Naive B cell (primary cell): Measurements from ENCODE around the gene PSMA6. TPM values are rescaled to one million over a fixed set of nuclear protein-coding genes. Genes with fewer than 3 reads are reported as not detected.

Experiments
- ATAC-seq, 2 donors: fragments of 150-1000 bp; cut with Tn5 transposase; 2 replicates each; pipeline ENCODE4 v1.10.0; 2021; ENCODE audit warnings: low read depth in 2 of 2, mild to moderate bottlenecking in 2 of 2, moderate library complexity in 2 of 2
- DNase-seq: peaks from one replicate; pipeline ENCODE4 v3.0.0; 2022
- H3K27ac Mint-ChIP-seq, 6 donors: one replicate each; pipeline ENCODE4 v1.8.0; 2020 to 2022; ENCODE audit warnings: mild to moderate bottlenecking in 6 of 6, mixed read lengths in 6 of 6, moderate library complexity in 5 of 6, inconsistent platforms in 2 of 6
- H3K27me3 Mint-ChIP-seq, 3 donors: one replicate each; pipeline ENCODE4 v1.8.0; 2021 to 2022; ENCODE audit warnings: mixed read lengths in 3 of 3, mild to moderate bottlenecking in 1 of 3
- H3K36me3 Mint-ChIP-seq, 2 donors: one replicate each; pipeline ENCODE4 v1.8.0; 2020 to 2022; ENCODE audit warnings: mixed read lengths in 2 of 2, inconsistent platforms in 1 of 2, mild to moderate bottlenecking in 1 of 2
- H3K4me1 Mint-ChIP-seq, 3 donors: one replicate each; pipeline ENCODE4 v1.8.0; 2020 to 2022; ENCODE audit warnings: mixed read lengths in 3 of 3, inconsistent platforms in 1 of 3, mild to moderate bottlenecking in 1 of 3, moderate library complexity in 1 of 3
- H3K4me3 Mint-ChIP-seq, 8 donors: one replicate each; pipeline ENCODE4 v1.8.0; 2020 to 2022; ENCODE audit warnings: mild to moderate bottlenecking in 8 of 8, mixed read lengths in 8 of 8, moderate library complexity in 8 of 8, inconsistent platforms in 2 of 8
- H3K9me3 Mint-ChIP-seq, 7 donors: one replicate each; pipeline ENCODE4 v1.8.0; 2020 to 2022; ENCODE audit warnings: mixed read lengths in 7 of 7, mild to moderate bottlenecking in 5 of 7, inconsistent platforms in 2 of 7, moderate library complexity in 1 of 7
- polyA plus RNA-seq, 6 donors: library from polyadenylated mRNA; unstranded; fragments of 300-500 nt; fragmentation: Illumina TruSeq; gene quantifications; one replicate each; pipeline ENCODE4 v1.2.3, GENCODE V29; 2021; ENCODE audit warnings: low read depth in 6 of 6

PSMA6 gene
- polyA plus RNA-seq, 6 donors from 2014 or later: 216 to 373 (median 267) TPM

- Mint-ChIP-seq H3K4me1 (no peaks in the 10 kb centered on the region), H3K9me3 (no peaks in the 10 kb centered on the region), H3K27me3 (no peaks in the 10 kb centered on the region), H3K4me3 (no peak overlapping the region), H3K36me3 (no peaks in the 10 kb centered on the region), H3K27ac (no peak overlapping the region)
- DNase-seq (no peak), ATAC-seq (no peak)
These were observed 68.9 kb downstream of the PSMA6 start for GRCh38 chr14:35361141-35361480.

DNA sequence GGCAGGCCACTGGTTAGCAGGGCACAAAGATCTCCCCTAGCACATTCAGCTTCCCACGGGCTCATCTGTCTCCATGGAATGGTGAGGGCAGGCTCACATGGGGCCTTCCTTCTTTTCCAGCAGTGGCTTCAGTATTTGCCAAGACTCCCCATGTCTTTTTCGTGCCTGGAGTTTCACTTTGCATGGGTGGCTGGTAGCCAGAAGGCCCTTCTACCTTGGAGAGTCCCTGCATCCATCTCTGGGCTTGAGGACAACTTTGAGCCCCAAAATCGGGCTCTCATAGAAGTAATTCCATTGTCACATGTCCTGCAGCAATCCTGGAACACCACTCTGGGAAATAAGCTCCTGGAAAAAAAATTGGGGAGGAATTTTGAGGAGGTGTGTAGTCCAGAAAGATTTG, 70.3 kb downstream of the PSMA6 start:
- H3K4me3 Mint-ChIP-seq: no peak overlapping the region
- no peaks in the 10 kb centered on the region for H3K36me3 Mint-ChIP-seq
- H3K4me1 Mint-ChIP-seq: peaks cover 9 to 12% (median 11%) of the 10 kb centered on the region in 3 donors
- no peak overlapping the region for H3K27ac Mint-ChIP-seq
- no peaks in the 10 kb centered on the region for H3K9me3 Mint-ChIP-seq
- no peaks in the 10 kb centered on the region for H3K27me3 Mint-ChIP-seq
- no peak for ATAC-seq
- DNase-seq: no peak

DNA sequence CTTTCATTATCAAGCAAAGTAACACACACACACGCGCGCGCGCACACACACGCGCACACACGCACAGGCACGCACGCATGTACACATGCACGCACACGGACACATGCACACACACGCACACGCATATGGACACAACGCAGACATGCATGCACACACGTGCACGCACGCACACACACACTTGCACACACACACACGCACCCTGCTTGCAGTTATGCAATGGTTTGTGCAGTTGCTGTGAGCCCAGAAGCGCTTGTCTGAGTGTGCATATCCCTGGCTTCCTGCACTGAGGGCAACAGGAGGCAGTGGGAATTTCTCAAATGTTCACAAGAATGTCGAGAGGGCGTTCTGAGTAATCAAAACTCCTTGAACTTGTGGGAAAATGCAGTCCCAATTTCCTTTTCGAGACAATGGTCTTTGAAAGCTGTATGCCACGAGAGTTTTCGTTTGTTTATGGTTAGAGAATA, 70.8 kb downstream of the PSMA6 start:
- ATAC-seq (no peak), DNase-seq (no peak)
- no peak overlapping the region for H3K27ac Mint-ChIP-seq
- H3K9me3 Mint-ChIP-seq: no peaks in the 10 kb centered on the region
- no peak overlapping the region for H3K4me3 Mint-ChIP-seq
- peaks cover 12 to 17% (median 16%) of the 10 kb centered on the region in 3 donors for H3K4me1 Mint-ChIP-seq
- H3K36me3 Mint-ChIP-seq: no peaks in the 10 kb centered on the region
- no peaks in the 10 kb centered on the region for H3K27me3 Mint-ChIP-seq

DNA sequence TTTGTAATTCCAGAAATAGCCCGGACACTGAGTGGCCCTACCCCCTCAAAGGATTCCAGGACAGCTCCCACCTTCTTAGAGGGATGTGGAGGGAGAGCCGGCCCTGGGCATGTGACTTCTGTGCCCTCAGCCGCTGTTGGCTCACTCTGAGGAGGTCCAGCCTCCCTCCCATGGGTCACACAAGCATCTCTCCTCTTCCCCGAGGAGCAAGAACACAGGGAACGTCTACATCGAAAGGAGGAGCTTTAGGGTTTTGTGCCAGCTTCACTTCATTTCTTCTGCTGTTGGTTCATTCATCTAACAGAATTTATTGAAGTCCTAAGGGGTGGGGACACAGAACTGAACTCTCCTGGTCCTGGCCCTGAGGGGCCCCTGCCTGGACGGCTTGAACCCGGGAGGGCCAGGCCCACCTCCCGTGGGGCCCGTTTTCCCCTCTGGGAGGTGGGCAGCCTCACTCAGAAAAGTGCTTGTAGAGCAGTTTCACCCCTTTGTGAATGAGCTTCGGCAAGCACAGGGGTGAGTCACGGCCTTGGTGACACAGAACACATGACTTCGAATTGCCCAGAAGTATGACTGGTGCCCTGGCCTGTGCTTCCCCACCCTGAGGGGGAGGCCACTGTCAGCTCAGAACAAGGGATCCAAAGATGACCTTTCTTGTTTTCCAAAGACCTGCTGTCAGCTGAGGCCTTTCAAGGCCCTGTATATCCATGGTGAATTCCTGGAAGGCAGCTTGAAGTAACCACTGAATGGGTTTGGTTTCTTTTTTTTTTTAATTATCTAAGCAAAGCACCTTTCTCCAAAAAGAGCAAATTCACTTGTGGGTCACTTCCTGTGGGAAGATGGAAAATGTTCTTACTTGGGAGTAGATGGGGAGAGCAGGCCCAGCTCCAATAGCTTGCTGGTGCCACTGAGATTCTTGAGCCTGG, 73.2 kb downstream of the PSMA6 start:
- Mint-ChIP-seq H3K4me1 (peaks cover 19 to 35% (median 22%) of the 10 kb centered on the region in 3 donors), H3K4me3 (no peak overlapping the region), H3K27ac (peak overlapping the region in 2 of 6 donors; percentile 41 to 79), H3K9me3 (no peaks in the 10 kb centered on the region), H3K27me3 (no peaks in the 10 kb centered on the region), H3K36me3 (no peaks in the 10 kb centered on the region)
- ATAC-seq: no peak
- no peak for DNase-seq

DNA sequence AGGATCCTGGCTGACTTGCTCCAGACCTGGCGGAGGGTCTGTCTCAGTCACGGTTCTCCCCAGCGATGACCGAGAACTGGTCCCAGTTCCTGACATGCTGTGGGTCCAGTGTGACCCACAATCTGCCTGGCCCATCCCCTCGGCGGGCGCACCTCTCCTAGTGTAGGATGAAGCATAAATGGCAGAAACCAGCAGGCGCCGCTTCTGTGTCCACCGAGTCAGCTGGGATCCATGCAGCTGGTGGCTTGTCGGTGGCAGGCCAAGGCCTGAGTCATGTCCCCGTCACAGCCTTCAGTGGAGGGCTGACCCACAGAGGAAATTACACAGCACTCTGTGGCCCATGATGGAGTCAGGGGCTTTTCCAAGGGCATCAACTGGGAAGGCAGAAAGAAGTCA, 73.9 kb downstream of the PSMA6 start:
- no peak for ATAC-seq
- Mint-ChIP-seq H3K27me3 (no peaks in the 10 kb centered on the region), H3K27ac (peak overlapping the region in 1 of 6 donors; percentile 79), H3K9me3 (peaks cover 0 to 6% (median 2%) of the 10 kb centered on the region in 7 donors), H3K4me1 (peaks cover 19 to 35% (median 22%) of the 10 kb centered on the region in 3 donors), H3K4me3 (peak overlapping the region in 1 of 8 donors; percentile 54), H3K36me3 (no peaks in the 10 kb centered on the region)
- DNase-seq: no peak

- ATAC-seq (no peak), DNase-seq (no peak)
- no peaks in the 10 kb centered on the region for H3K27me3 Mint-ChIP-seq
- H3K4me3 Mint-ChIP-seq: peak overlapping the region in 4 of 8 donors; percentile 6 to 76 (median 40)
- peak overlapping the region in 2 of 6 donors; percentile 64 to 69 for H3K27ac Mint-ChIP-seq
- H3K4me1 Mint-ChIP-seq: peaks cover 19 to 35% (median 22%) of the 10 kb centered on the region in 3 donors
- H3K36me3 Mint-ChIP-seq: no peaks in the 10 kb centered on the region
- peaks cover 0 to 10% (median 3%) of the 10 kb centered on the region in 7 donors for H3K9me3 Mint-ChIP-seq
These were observed 74.4 kb downstream of the PSMA6 start for GRCh38 chr14:35366521-35366976.

- peaks cover 0 to 10% (median 3%) of the 10 kb centered on the region in 7 donors for H3K9me3 Mint-ChIP-seq
- peak overlapping the region in 4 of 6 donors; percentile 64 to 96 (median 78) for H3K27ac Mint-ChIP-seq
- peak overlapping the region in 7 of 8 donors; percentile 16 to 85 (median 59) for H3K4me3 Mint-ChIP-seq
- no peaks in the 10 kb centered on the region for H3K36me3 Mint-ChIP-seq
- ATAC-seq: no peak
- peaks cover 19 to 35% (median 22%) of the 10 kb centered on the region in 3 donors for H3K4me1 Mint-ChIP-seq
- no peaks in the 10 kb centered on the region for H3K27me3 Mint-ChIP-seq
- DNase-seq: no peak
These were observed 74.8 kb downstream of the PSMA6 start for GRCh38 chr14:35367056-35367372.

Other genes with a start within 250 kb of the PSMA6 start
- gene FAM177A1, start 246.1 kb upstream of the PSMA6 start, polyA plus RNA-seq: 10 to 100 TPM; 31.8 to 51.2 (median 35.3) TPM
- 10 to 100 TPM; 50.6 to 78.1 (median 66.2) TPM for gene PPP2R3C, start 170.4 kb upstream of the PSMA6 start, polyA plus RNA-seq
- 10 to 100 TPM; 23.9 to 43.6 (median 28.8) TPM for gene PRORP, start 169.8 kb upstream of the PSMA6 start, polyA plus RNA-seq
- gene NFKBIA, start 112.4 kb downstream of the PSMA6 start, polyA plus RNA-seq: 1,000 to 10,000 TPM in 2 of 6 donors, 100 to 1,000 TPM in 4; 570 to 1,223 (median 765) TPM
- not detected for gene INSM2, start 241.8 kb downstream of the PSMA6 start, polyA plus RNA-seq